Suprapubic skin (tissue), 3 donors: ENCODE measurements around the gene HAL.

Experiments
- CTCF ChIP-seq, 2 donors: fragments of 200-600 bp in 1 of 2; fragments of 450-650 bp in 1 of 2; sonication (generic) in 1 of 2; IDR thresholded peaks; one replicate each; pipeline ENCODE4 v1.5.1; 2016 to 2019; ENCODE audit warnings: antibody characterized with exemption in 2 of 2, mild to moderate bottlenecking in 1 of 2, moderate library complexity in 1 of 2
- EP300 ChIP-seq: sonication (generic); formaldehyde crosslinking; IDR thresholded peaks from one replicate; pipeline ENCODE4 v1.6.1; 2017; ENCODE audit warnings: antibody characterized with exemption
- POLR2A ChIP-seq, 2 donors: fragments of 450-650 bp; IDR thresholded peaks; one replicate each; pipeline ENCODE4 v1.6.1; 2017; ENCODE audit warnings: antibody characterized with exemption in 2 of 2, mild to moderate bottlenecking in 2 of 2, moderate library complexity in 2 of 2

DNA sequence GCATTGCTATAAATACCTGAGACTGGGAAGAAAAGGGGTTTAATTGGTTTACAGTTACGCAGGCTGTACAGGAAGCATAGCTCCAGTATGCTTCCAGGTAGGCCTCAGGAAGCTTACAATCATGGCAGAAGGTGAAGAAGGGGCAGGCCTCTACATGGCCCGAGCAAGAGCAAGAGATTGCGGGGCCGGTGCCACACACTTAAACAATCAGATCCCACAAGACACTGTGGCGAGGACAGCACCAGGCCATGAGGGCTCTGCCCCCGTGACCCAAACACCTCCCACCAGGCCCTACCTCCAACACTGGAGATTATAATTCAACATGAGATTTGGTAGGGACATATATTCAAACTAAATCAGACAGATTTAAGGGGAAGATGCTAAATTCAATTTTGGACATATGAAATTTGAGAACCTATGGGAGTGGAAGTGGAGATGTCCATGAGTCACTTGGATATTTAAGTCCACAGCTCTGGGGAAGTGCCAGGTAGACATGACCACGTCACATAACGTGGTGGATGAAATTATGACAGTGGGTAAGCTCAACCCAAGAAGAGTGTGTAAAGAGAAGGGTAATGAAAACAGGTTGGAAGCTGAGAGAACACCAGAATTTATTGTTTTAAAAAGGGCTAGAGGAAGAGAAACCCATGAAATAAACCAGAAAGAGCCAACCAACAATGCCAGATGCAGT, 40.8 kb upstream of the HAL start:
- TF ChIP-seq POLR2A (IDR thresholded peaks at IDR 0.05) = no peak
- TF ChIP-seq EP300 = no peak
- no peak for TF ChIP-seq CTCF (IDR thresholded peaks at IDR 0.05)
